H4 (cell line): ENCODE measurements around the gene RNPS1. TPM values are rescaled to one million over a fixed set of nuclear protein-coding genes. Genes with fewer than 3 reads are reported as not detected.
"Not testable (repeated sequence)": the region's sequence is repeated elsewhere in the genome, so short reads cannot be mapped to it uniquely, and the experiment has no call there.

Experiments
- DNase-seq: peaks from one replicate; pipeline ENCODE4 v3.0.0-alpha.2; 2015; ENCODE audit warnings: low spot score
- total RNA-seq: library from RNA; depleted of rRNA; stranded (reverse); fragments of >200 nt; shearing (Covaris generic); gene quantifications from 2 replicates; pipeline ENCODE4 v1.2.3, GENCODE V29; 2014

RNPS1 gene
- total RNA-seq, 1 experiment from 2014 or later: 144 TPM

DNA sequence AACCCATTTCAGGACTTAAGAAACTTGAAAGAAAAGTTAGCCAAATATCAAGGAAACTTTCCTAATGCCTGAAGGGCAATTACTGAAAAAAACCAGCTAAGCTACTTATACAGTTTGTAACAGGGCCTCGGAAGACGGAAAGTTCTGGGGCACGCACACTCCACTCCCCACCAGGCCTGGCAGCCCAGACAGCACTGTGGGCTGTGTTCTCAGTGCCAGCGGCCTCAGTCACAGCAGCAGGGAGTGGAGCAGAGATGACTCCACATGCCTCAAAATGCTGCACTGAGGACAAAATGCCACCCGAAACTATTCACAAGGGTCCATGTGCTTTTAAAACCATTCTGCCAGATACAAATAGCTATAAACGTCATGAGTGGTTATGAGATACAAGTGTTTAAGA is 10.2 kb downstream of the RNPS1 start:
- DNase-seq: no peak

DNA sequence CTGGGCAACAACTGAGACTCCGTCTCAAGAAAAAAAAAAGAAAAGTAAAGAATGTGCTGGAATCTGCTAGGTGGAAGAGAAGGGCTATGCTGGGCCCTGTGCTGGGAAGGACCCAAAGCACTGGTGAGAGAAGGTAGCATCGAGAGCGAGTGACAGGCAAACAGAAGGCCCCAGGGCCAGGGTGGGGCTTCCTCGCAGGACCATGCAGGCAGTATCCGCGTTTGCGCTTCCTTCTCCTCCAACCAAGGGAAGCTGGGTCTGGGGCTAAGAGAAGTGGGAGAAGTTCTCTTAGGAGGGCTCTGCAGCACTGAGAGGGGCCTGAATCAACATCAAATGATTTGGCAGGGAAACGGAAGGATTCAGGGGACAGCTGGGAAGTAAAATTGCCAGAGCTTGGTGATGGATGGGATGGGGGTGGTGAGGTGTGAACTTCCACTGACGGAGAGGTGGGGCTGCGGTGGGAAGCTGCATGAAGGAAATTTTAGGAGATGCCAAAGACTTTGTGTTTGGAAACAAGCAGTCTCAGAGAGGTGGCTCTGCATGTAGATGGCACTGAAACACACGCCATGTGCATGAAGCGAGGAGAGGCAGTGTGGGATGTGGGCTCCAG is 11.3 kb downstream of the RNPS1 start:
- DNase-seq: no peak

DNA sequence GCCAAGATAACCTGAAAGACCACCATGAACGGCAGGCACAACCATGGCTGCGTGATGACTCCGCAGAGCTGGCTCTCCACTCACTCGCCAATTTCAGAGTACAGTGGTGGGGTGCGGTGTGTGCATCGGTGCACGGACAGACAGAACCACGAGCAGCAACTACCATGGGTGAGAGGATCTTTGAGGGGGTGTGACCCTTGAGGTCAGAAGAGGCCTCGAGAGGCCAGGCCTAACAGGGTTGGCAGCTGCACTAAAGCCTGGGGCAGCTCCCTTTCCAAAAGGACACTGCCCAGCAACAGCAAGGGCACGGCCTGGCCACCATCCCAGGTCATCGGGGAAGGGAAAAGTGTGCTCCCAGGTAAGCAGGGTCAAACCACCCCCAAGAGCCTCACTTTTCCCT is 14.6 kb downstream of the RNPS1 start:
- no peak for DNase-seq

DNA sequence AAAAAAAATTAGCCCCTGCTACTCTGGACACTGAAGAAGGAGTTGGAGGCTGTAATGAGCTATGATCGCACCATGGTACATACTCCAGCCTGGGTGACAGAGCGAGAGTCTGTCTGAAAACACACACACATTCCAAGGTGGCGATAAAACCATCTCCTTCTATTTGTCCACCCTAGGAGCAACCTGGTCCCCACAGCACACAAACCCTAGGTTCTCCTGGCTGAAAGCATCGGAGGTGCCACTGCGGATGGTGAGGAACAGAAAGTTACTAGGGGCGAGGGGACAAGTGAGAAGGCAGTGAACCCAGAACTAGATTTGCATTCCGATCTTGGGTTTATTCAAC is 15.1 kb downstream of the RNPS1 start:
- DNase-seq: no peak

- DNase-seq: peak; percentile 88
Observed at GRCh38 chr16:2251296-2252111, 16.4 kb downstream of the RNPS1 start, which contains the start of gene ECI1. ECI1 (minus strand) TSS chr16:2251587; CDS start chr16:2251566, 21 bp downstream.

DNA sequence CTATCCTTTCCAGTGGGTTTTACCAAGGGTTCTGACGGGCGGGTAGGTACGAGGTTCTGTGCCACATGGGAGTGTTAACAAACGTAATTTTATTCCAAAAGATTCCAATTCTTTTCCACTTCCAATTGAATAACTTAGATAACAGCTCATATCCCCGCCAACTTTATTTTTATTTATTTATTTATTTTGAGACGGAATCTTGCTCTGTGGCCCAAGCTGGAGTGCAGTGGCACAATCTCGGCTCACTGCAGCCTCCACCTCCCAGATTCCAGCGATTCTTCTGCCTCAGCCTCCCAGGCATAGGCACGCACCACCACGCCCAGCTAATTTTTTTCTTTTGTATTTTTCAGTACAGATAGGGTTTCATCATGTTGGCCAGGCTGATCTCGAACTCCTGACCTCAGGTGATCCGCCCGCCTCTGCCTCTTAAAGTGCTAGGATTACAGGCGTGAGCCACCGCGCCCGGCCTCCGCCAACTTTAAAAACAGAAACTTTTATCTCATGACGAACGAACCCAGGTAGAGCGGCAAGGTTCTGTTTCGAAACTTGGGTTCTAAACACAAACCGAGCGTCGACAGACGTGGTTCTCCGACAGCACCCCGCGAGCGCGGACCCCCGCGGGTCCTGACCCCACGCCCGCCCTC is 17.2 kb downstream of the RNPS1 start:
- DNase-seq: no peak

- DNase-seq: no peak
Observed at GRCh38 chr16:2246301-2246885, 21.5 kb downstream of the RNPS1 start.

- no peak for DNase-seq
Observed at GRCh38 chr16:2244926-2245795, 22.8 kb downstream of the RNPS1 start.

DNA sequence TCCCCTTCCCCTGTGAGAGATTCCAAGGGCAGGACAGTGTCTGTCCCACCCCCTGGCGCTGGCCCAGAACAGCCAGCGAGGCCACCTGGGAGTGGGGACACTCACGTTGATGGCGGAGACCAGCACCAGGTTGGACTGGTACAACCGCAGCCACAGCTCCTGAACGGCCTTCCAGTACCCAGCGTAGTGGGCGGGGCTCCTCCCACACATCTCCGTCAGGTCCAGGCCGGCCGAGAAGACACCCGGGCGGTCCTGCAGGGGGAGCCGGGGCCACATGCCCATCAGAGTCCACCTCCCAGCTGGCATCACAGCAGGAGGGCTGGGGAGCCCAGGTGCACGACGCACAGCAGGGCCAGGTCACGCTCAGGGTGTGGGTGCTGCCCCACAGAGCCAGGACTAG is 23.6 kb downstream of the RNPS1 start:
- no peak for DNase-seq

- no peak for DNase-seq
Observed at GRCh38 chr16:2243781-2244180, 24.1 kb downstream of the RNPS1 start.

DNA sequence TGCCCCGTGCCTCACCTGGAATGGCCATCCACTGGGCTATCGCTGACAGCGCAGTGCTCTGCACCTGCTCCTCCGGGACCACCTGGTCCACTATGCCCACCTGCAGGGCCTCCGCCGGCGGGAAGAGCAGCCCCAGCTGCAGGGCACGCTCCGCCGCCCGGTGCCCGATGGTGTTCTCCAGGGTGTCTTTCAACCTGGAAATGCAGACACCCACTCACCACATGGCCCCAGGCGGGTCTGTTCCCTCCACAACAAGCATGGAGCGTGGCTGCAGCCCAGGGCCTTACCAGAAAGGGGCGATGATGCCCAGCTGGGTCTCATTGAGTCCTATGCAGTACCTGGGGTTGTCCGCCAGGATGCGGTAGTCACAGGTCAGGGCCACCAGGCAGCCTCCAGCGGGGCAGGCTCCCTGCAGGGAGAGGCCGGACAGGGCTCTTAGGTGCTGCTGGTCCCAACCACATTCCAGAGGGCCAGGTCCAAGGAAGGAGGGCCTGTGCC is 24.8 kb downstream of the RNPS1 start:
- DNase-seq: no peak

- no peak for DNase-seq
Observed at GRCh38 chr16:2242598-2242997, 25.3 kb downstream of the RNPS1 start.

- not testable (repeated sequence) for DNase-seq
Observed at GRCh38 chr16:2240331-2240730, 27.6 kb downstream of the RNPS1 start.

DNA sequence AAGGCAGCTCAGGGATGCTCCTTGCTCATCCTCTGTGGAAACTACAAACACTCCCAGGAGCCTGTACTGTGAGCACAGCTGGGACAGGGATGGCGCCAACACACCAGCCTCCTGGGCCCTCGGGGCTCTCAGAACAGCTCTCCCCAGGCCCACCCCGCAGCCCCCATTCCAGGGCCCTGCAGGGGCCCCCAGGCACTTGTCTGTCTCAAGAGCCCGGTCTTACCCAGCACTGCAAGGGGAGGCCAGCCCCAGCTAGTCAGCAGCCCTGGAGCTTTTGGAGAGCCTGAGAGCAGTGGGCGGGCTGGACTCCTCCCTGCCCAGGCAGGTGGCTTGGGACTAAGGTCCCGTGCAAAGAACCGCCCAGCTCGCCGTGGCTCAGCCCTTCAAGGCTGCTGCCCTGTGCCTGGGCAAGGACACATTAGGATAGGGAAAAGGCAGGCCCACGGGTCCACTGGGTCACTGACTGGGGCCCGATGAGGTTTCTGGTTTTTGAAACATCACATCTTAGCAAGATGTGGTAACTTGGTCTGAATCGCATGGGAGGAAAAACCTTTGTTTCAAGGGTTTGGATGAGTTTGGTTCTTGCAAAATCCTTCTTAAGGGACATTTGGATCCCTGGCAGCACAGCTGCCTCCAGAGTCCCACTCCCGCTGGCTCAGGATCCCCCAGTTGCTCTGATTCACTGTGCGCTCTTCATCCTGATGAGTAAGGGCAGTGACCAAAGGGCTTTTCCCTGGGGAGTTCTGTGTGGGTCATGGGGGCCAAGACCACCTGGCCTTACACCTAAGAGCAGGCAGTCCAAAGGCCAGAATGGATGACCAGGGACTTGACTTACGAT is 28.9 kb downstream of the RNPS1 start:
- no peak for DNase-seq

- no peak for DNase-seq
Observed at GRCh38 chr16:2238150-2238837, 29.6 kb downstream of the RNPS1 start.

DNA sequence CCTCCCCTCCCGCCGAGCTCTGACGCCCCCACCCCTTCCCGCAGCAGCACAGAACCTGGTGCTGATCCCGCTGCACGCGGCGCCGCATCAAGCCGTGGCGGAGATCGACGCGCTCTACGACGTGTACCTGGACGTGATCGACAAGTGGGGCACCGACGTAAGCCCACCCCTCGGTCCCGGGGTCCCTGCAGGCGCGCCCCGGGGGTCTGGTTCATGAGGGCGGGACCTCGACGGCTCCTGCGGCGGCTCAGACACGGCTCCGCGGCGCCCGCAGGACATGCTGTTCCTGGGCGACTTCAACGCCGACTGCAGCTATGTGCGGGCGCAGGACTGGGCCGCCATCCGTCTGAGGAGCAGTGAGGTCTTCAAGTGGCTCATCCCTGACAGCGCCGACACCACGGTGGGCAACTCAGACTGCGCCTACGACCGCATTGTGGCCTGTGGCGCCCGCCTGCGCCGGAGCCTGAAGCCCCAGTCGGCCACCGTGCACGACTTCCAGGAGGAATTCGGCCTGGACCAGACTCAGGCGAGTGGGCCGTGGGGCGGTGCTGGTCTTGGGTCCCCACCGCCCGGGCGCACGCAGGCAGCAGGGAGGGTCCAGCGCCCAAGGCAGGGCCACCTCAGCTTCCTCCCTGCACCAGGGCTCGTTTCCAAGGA is 30.3 kb downstream of the RNPS1 start:
- no peak for DNase-seq

- no peak for DNase-seq
Observed at GRCh38 chr16:2237102-2237482, 30.8 kb downstream of the RNPS1 start.

DNA sequence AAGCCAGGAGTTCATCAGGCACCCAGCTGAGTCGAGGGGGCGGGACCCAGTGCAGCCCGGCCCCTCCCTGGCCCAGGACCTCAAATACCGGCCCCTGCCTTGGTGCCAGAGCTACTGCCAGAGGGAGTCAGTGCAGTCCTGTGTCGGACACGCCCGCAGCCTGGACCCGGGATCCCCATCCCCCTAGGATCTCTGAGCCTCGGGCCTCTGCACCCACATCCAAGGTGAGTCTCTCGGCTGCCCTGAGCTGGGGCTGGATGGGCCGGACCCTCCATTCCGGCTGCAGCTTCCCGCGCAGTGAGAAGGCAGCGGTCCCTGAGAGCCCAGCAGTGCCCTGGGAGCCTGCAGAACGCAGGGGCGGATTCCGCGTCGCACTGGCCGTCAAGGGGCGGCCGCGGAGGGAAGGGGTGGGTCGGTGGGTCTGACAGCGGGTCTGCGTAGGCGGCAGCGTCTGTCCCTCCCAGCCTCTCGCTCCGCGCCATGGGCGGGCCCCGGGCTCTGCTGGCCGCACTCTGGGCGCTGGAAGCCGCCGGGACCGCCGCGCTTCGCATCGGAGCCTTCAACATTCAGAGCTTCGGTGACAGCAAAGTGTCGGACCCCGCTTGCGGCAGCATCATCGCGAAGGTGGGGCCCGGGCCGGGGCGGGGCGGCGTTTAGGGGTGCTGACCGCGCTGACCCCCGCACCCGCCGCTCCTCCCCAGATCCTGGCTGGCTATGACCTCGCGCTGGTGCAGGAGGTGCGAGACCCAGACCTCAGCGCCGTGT is 31.4 kb downstream of the RNPS1 start, which contains the start of gene DNASE1L2:
Gene DNASE1L2, plus strand, starts transcription at position 108 of the 765 bp plus-strand sequence. Its CDS starts 373 bp downstream, at position 481.
- no peak for DNase-seq
